Pancreas (tissue), 10 donors: Measurements from ENCODE around the gene SYNDIG1. TPM values are rescaled to one million over a fixed set of nuclear protein-coding genes. Genes with fewer than 3 reads are reported as not detected.
A peak's percentile ranks its signal among the peaks of the same experiment; 100 is the strongest.

Source experiments
- ATAC-seq, 4 donors: fragments of 200-7000 bp; cut with Tn5 transposase; one replicate each; pipeline versions ENCODE4 v1.8.0 to v1.9.1; 2020; ENCODE audit warnings: mild to moderate bottlenecking in 4 of 4, moderate library complexity in 4 of 4
- DNase-seq, 6 donors: peaks; one replicate each; pipeline ENCODE4 v3.0.0-alpha.2; 2020
- FAIRE-seq: peaks from 2 replicates; lab custom pipeline; 2012; peaks lifted over from hg19 to GRCh38; lab: Jason Lieb, UNC
- H3K27ac ChIP-seq, 4 donors: fragments of 200-600 bp; sonication (generic); 1 replicate in 3 of 4; 2 replicates in 1 of 4; pipeline versions ENCODE4 v1.5.0 to v1.8.0; 2020
- H3K27me3 ChIP-seq, 4 donors: fragments of 200-600 bp; one replicate each; pipeline ENCODE4 v1.8.0; 2021
- H3K36me3 ChIP-seq, 3 donors: fragments of 200-600 bp; sonication (generic) in 1 of 3; one replicate each; pipeline versions ENCODE4 v1.5.0 to v1.8.0; 2020 to 2021
- H3K4me1 ChIP-seq, 3 donors: fragments of 200-600 bp; one replicate each; pipeline ENCODE4 v1.8.0; 2021
- H3K4me3 ChIP-seq, 4 donors: fragments of 200-600 bp; sonication (generic) in 2 of 4; one replicate each; pipeline versions ENCODE4 v1.5.0 to v1.8.0; 2020 to 2021
- H3K9me3 ChIP-seq, 4 donors: fragments of 200-600 bp; one replicate each; pipeline ENCODE4 v1.8.0; 2021
- CTCF ChIP-seq, 4 donors: fragments of 200-600 bp; sonication (generic) in 3 of 4; IDR thresholded peaks; one replicate each; pipeline versions ENCODE4 v1.5.0 to v1.8.0; 2021; ENCODE audit warnings: antibody characterized with exemption in 4 of 4
- WGBS, 2 donors: extraction: QIAGEN DNeasy Blood & Tissue Kit; methylation state at CpG; one replicate each; pipeline ENCODE4 v1.1.7; 2013; 5-methylcytosine and 5-hydroxymethylcytosine counted together
- intact Hi-C, 3 donors: fragments of 100-400 bp; cut with DNase I; formaldehyde crosslinking; loops; one replicate each; pipeline versions ENCODE4 v1.11.1 to v1.14.2; 2022
- polyA plus RNA-seq, 2 donors: library from polyadenylated mRNA; stranded (reverse); fragments of 200-250 nt; gene quantifications; one replicate each; pipeline ENCODE4 v1.2.3, GENCODE V29; 2013
- total RNA-seq, 6 donors: library from RNA; stranded (reverse); fragmentation: NEBNext Ultra II Directional in 4 of 6; extraction: Animal tissue kit (Norgen Biotek cat#: 25700) in 4 of 6; gene quantifications; one replicate each; pipeline versions ENCODE4 v1.2.1 to v1.2.4, GENCODE V29; 2021 to 2023
- donor health status: healthy with polysubstance abuse.
- donor health status: DM: no; HTN: no; CAD: no; lungs with moderate emphysema.
- donor health status: DM: no; HTN: no; CAD: no.
- donor health status: control.
- donor health status: control.
- donor health status: Bipolar disorder and iron deficiency.
- donor health status: DM: yes; HTN: yes; CAD: no.
- donor health status: DM: no; HTN: no; CAD: no.
- donor health status: DM: no; HTN: no; CAD: no.
- donor health status: DM: yes; HTN: yes; CAD: no.

SYNDIG1 gene
- total and polyA plus RNA-seq, 8 donors = 0.04 to 0.46 (median 0.23) TPM; not detected in 1

GRCh38 chr20:24493661-24494459, 24.4 kb downstream of the SYNDIG1 start:
- 73 to 78% methylated on average over 23 of the region's 23 CpGs for WGBS, 2 donors
- H3K27ac ChIP-seq = no peak overlapping the region
- H3K9me3 ChIP-seq = no peaks in the 10 kb centered on the region
- no peaks in the 10 kb centered on the region for H3K36me3 ChIP-seq
- intact Hi-C loops = no loop called here
- ATAC-seq (no peak), FAIRE-seq (no peak), DNase-seq (no peak)
- TF ChIP-seq CTCF (IDR thresholded peaks at IDR 0.05) = no peak
- H3K4me3 ChIP-seq = no peak overlapping the region
- peaks cover 0 to 4% (median 0%) of the 10 kb centered on the region in 3 donors for H3K4me1 ChIP-seq
- no peaks in the 10 kb centered on the region for H3K27me3 ChIP-seq

GRCh38 chr20:24494460-24494920, 25.1 kb downstream of the SYNDIG1 start:
- peaks cover 0 to 4% (median 0%) of the 10 kb centered on the region in 3 donors for H3K4me1 ChIP-seq
- no peak overlapping the region for H3K4me3 ChIP-seq
- H3K27ac ChIP-seq = no peak overlapping the region
- no peaks in the 10 kb centered on the region for H3K36me3 ChIP-seq
- H3K9me3 ChIP-seq = no peaks in the 10 kb centered on the region
- intact Hi-C loops = no loop called here
- no peaks in the 10 kb centered on the region for H3K27me3 ChIP-seq
- TF ChIP-seq CTCF (IDR thresholded peaks at IDR 0.05) = no peak
- FAIRE-seq (no peak), ATAC-seq (no peak), DNase-seq (no peak)
- WGBS, 2 donors = 82 to 86% methylated on average over 7 of the region's 7 CpGs

- H3K9me3 ChIP-seq = no peaks in the 10 kb centered on the region
- DNase-seq (no peak), ATAC-seq (no peak), FAIRE-seq (no peak)
- H3K27ac ChIP-seq = no peak overlapping the region
- no peaks in the 10 kb centered on the region for H3K27me3 ChIP-seq
- peaks cover 0 to 4% (median 0%) of the 10 kb centered on the region in 3 donors for H3K4me1 ChIP-seq
- WGBS, 2 donors = 84 to 88% methylated on average over 8 of the region's 8 CpGs
- no peak overlapping the region for H3K4me3 ChIP-seq
- TF ChIP-seq CTCF (IDR thresholded peaks at IDR 0.05) = no peak
- no peaks in the 10 kb centered on the region for H3K36me3 ChIP-seq
- intact Hi-C loops = no loop called here
Measured at GRCh38 chr20:24495266-24495665, 25.8 kb downstream of the SYNDIG1 start.

- no peaks in the 10 kb centered on the region for H3K36me3 ChIP-seq
- peaks cover 0 to 4% (median 0%) of the 10 kb centered on the region in 3 donors for H3K4me1 ChIP-seq
- H3K27me3 ChIP-seq = no peaks in the 10 kb centered on the region
- peak in 3 of 6 donors; percentile 23 to 58 (median 27) for DNase-seq
- no peak overlapping the region for H3K27ac ChIP-seq
- no peak for TF ChIP-seq CTCF (IDR thresholded peaks at IDR 0.05)
- no peak overlapping the region for H3K4me3 ChIP-seq
- H3K9me3 ChIP-seq = no peaks in the 10 kb centered on the region
- intact Hi-C loops = no loop called here
- ATAC-seq = peak in 3 of 4 donors; percentile 65 to 92 (median 72)
- WGBS, 2 donors = 12 to 16% methylated on average over 2 of the region's 2 CpGs
- FAIRE-seq = no peak
Measured at GRCh38 chr20:24497851-24498250, 28.4 kb downstream of the SYNDIG1 start.

GRCh38 chr20:24498641-24499040, 29.2 kb downstream of the SYNDIG1 start:
- FAIRE-seq (no peak), ATAC-seq (no peak), DNase-seq (no peak)
- H3K4me1 ChIP-seq = peaks cover 0 to 4% (median 0%) of the 10 kb centered on the region in 3 donors
- intact Hi-C loops = no loop called here
- no peak overlapping the region for H3K4me3 ChIP-seq
- no peak for TF ChIP-seq CTCF (IDR thresholded peaks at IDR 0.05)
- H3K27me3 ChIP-seq = no peaks in the 10 kb centered on the region
- H3K27ac ChIP-seq = no peak overlapping the region
- WGBS, 2 donors = 81 to 95% methylated on average over 5 of the region's 5 CpGs
- no peaks in the 10 kb centered on the region for H3K9me3 ChIP-seq
- no peaks in the 10 kb centered on the region for H3K36me3 ChIP-seq
